ENCODE measurements around the gene MAL.

DNA sequence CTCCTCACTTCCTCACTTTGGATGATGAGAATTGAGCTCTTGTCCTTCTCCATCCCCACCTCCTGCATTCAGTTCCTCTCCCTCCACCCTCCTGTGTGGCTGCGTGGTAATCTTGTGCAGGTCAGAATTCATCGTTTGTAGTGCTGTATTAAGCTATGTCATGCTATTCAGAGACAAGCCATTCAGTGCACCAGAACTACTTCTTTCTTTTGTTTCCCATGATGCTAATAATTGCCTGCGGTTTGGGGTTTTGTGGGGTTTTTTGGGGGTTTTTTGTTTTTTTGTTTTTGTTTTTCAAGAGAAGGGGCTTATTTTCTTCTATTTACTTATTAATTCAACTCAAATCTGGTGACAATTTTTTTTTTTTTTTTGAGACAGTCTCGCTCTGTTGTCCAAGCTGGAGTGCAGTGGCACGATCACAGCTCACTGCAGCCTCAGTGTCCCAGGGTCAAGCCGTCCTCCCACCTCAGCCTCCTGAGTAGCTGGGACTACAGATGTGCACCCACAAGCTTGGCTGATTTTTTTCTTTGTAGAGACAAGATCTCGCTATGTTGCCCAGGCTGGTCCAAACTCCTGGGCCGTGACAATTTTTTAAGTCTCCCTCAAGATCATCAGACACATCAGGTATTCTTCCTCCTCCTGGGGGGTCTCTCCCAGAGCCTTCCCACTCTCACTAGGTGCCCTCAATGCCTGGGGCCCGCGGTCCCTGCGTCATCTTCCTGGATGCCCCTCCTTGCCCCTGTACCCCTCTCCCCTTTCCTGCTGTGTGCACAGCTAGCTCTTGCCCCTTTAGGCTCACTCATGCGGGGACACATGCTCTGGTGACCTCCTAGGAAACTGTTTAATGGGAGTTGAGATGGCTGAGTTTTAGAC, 37.8 kb downstream of the MAL start:
- TF ChIP-seq STAT1 (IDR thresholded peaks at IDR 0.05; ENCODE audit: unreplicated experiment) (no peak), CTCF (conservative IDR thresholded peaks at IDR 0.05; ENCODE audit: low read depth in 2 of 2) (no peak), REST (IDR thresholded peaks at IDR 0.05; ENCODE audit: unreplicated experiment) (no peak), EZH2phosphoT487 (IDR thresholded peaks at IDR 0.05; ENCODE audit: unreplicated experiment) (no peak), CREB1 (CRISPR knock-in tag; IDR thresholded peaks at IDR 0.05; ENCODE audit: low read depth) (no peak), ETS1 (IDR thresholded peaks at IDR 0.05) (no peak), POLR2AphosphoS5 (IDR thresholded peaks at IDR 0.05; ENCODE audit: low read depth) (no peak), EZH2 (IDR thresholded peaks at IDR 0.05; ENCODE audit: low read depth, unreplicated experiment) (no peak)
